ENCODE data around the gene ZNF609. TPM values are rescaled to one million over a fixed set of nuclear protein-coding genes. Genes with fewer than 3 reads are reported as not detected.
"Not testable (repeated sequence)": the region's sequence is repeated elsewhere in the genome, so short reads cannot be mapped to it uniquely, and the experiment has no call there.

ZNF609 gene
- total RNA-seq, 4 donors from 2014 or later = 18.6 to 40.1 (median 23.7) TPM

- Histone ChIP-seq H3K4me1 (no peaks in the 10 kb centered on the region), H3K27me3 (no peaks in the 10 kb centered on the region), H3K4me3 (no peak overlapping the region), H3K9me3 (no peaks in the 10 kb centered on the region), H3K27ac (no peak overlapping the region), H3K36me3 (no peaks in the 10 kb centered on the region)
- no peak for DNase-seq (ENCODE audit: low spot score in 2 of 2)
- TF ChIP-seq EP300 (IDR thresholded peaks at IDR 0.05) (no peak), CTCF (IDR thresholded peaks at IDR 0.05) (no peak), POLR2A (IDR thresholded peaks at IDR 0.05) (no peak), POLR2AphosphoS5 (IDR thresholded peaks at IDR 0.05) (no peak)
Observed at GRCh38 chr15:64604319-64604718, 143.9 kb downstream of the ZNF609 start.

- 90% methylated on average over 6 of the region's 6 CpGs for WGBS
- H3K36me3 ChIP-seq; H3K27me3 ChIP-seq; H3K4me3 ChIP-seq; H3K9me3 ChIP-seq; H3K4me1 ChIP-seq; DNase-seq (ENCODE audit: low spot score in 2 of 2); H3K27ac ChIP-seq: not testable (repeated sequence)
Observed at GRCh38 chr15:64607416-64607815, 147.0 kb downstream of the ZNF609 start.

GRCh38 chr15:64610257-64610919 is 150.0 kb downstream of the ZNF609 start:
- Histone ChIP-seq H3K9me3 (no peaks in the 10 kb centered on the region), H3K4me1 (peaks cover 7% of the 10 kb centered on the region), H3K27me3 (no peaks in the 10 kb centered on the region), H3K36me3 (no peaks in the 10 kb centered on the region), H3K4me3 (no peak overlapping the region), H3K27ac (no peak overlapping the region)
- TF ChIP-seq CTCF (IDR thresholded peaks at IDR 0.05) (no peak), POLR2A (IDR thresholded peaks at IDR 0.05) (no peak), EP300 (IDR thresholded peaks at IDR 0.05) (no peak), POLR2AphosphoS5 (IDR thresholded peaks at IDR 0.05) (no peak)
- 78% methylated on average over 7 of the region's 7 CpGs for WGBS
- DNase-seq (ENCODE audit: low spot score in 2 of 2) = no peak

GRCh38 chr15:64611085-64611725 is 150.8 kb downstream of the ZNF609 start:
- Histone ChIP-seq H3K27ac (no peak overlapping the region), H3K36me3 (no peaks in the 10 kb centered on the region), H3K9me3 (no peaks in the 10 kb centered on the region), H3K4me3 (no peak overlapping the region), H3K4me1 (peaks cover 7% of the 10 kb centered on the region), H3K27me3 (no peaks in the 10 kb centered on the region)
- TF ChIP-seq EP300 (IDR thresholded peaks at IDR 0.05) (no peak), CTCF (IDR thresholded peaks at IDR 0.05) (no peak), POLR2A (IDR thresholded peaks at IDR 0.05) (no peak), POLR2AphosphoS5 (IDR thresholded peaks at IDR 0.05) (no peak)
- no peak for DNase-seq (ENCODE audit: low spot score in 2 of 2)

- 80% methylated on average over 5 of the region's 5 CpGs for WGBS
- no peak overlapping the region for H3K4me3 ChIP-seq
- no peak for DNase-seq (ENCODE audit: low spot score in 2 of 2)
Observed at GRCh38 chr15:64614519-64614918, 154.1 kb downstream of the ZNF609 start.

More at GRCh38 chr15:64614519-64614918, 154.1 kb downstream of the ZNF609 start:
- H3K36me3 ChIP-seq = no peaks in the 10 kb centered on the region
- peaks cover 17% of the 10 kb centered on the region for H3K4me1 ChIP-seq
- TF ChIP-seq EP300 (IDR thresholded peaks at IDR 0.05) (no peak), POLR2AphosphoS5 (IDR thresholded peaks at IDR 0.05) (no peak), CTCF (IDR thresholded peaks at IDR 0.05) (no peak), POLR2A (IDR thresholded peaks at IDR 0.05) (no peak)
- no peaks in the 10 kb centered on the region for H3K27me3 ChIP-seq
- H3K9me3 ChIP-seq = no peaks in the 10 kb centered on the region
- no peak overlapping the region for H3K27ac ChIP-seq

Data from suprapubic skin (tissue), 4 donors.